ELR (cell line): ENCODE data around the gene SH3D19.
A peak's percentile ranks its signal among the peaks of the same experiment; 100 is the strongest.
"Not testable (repeated sequence)": the region's sequence is repeated elsewhere in the genome, so short reads cannot be mapped to it uniquely, and the experiment has no call there.

Experiments used
- DNase-seq: peaks from one replicate; pipeline ENCODE4 v3.0.0-alpha.2; 2015; ENCODE audit warnings: low read depth

Gene SH3D19

DNA sequence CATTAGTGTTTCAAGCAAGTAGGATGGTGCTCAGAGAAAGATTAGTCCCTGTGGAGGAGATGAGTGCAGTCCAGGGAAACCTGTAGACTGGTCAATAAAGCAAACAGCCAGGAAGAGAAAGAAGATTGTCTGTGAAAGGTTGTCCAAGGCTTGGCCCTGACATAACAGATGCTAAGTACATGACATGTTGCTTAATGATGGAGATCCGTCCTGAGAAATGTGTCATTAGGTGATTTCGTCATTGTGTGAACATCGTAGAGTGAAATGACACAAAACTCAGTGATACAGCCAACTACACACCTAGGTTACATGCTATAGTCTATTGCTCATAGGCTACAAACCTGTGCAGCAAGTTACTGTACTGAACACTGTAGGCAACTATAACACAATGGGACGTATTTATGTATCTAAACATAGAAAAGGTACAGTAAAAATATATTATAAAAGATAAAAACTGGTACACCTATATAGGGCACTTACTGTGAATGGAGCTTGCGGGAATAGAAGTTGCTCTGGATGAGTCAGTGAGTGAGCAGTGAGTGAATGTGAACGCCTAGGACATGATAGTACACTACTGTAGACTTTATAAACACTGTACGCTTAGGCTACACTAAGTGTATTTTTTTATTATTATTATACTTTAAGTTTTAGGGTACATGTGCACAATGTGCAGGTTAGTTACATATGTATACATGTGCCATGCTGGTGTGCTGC is 57.4 kb downstream of the SH3D19 start:
- DNase-seq: no peak

DNA sequence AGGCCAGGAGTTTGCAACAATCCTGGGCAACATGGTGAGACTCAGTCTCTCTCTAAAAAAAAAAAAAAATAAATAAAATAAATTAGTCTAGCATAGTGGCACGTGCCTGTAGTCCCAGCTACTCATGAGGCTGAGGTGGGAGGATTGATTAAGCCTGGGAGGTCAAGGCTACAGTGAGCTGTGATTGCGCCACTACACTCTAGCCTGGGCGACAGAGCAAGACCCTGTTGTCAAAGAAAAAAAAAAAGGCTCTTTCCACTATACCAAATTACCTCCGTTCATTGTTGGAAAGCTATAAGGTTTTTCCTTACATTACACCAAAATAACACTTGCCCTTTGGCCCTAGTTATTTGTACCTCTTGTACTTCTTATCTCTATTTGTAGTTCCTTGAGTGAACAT is 58.3 kb downstream of the SH3D19 start:
- no peak for DNase-seq

- no peak for DNase-seq
These were observed 58.9 kb downstream of the SH3D19 start for GRCh38 chr4:151266497-151266896.

DNA sequence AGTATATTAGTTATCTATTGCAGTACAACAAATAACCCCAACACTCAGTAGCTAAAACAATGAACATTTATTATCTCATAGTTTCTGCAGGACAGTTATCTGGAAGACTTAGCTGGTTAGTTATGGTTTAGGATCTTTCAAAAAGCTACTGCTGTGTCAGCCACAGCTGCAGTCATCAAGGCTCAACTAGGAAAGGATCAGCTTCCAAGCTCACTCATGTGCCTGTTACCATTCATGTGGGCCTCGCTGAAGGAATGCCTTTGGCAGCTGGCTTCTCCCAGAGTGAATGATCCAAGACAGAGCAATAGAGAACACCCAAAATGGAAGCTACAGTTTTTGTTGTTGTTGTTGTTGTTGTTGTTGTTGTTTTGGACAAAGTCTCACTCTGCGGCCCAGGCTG is 62.0 kb downstream of the SH3D19 start:
- DNase-seq: no peak

DNA sequence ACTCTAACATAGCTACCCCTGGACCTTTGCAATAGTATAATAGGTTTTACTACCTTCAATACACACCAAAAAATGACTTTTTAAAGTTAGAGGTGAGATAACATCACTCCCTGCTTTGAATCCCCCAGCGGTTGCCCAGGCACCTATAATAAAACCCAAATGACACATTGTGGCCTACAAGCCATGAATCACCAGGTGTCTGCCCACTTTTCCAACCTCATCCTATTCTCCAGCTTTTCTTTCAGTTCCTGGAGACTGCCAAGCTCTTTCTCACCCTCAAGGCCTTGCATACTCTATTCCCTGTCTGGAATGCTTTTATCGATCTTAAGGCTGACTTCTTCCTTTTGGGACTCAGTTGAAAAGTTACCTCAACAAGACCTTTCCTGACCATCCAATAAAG is 64.9 kb downstream of the SH3D19 start:
- DNase-seq: peak; percentile 61

DNA sequence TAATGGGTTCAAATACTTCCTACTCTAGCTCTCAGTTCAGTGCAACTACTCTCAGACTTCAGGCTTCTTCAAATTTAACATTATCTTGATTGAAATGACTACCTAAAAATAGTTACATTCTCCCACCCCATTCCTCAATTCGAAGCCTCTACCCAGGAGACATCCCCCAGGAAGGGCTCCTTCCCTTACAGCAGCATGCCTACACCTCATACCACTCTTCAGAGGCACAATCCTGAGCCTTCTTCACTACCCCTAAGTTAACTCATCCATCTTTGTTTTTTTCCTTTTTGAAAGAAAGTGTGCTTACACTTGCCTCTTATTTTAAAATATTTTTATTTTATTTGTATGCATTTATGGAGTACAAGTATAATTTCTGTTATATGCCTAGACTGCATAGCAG is 65.7 kb downstream of the SH3D19 start:
- no peak for DNase-seq

DNA sequence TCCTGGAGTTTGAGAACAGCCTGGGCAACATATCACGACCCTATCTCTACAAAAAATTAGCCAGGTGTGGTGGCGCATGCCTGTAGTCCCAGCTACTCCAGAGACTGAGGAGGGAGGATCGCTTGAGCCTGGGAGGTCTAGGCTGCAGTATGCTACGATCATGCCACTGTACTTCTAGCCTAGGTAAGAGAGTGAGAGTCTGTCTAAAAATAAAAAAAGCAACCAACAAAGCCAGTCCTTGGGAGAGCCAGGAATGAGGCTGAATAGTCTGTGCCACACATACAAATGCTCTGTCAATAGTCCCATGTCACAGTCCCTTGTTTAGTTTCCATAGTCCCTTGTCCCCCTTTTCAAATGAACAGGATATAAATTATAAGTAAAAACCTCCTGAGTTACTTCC is 67.7 kb downstream of the SH3D19 start:
- no peak for DNase-seq

DNA sequence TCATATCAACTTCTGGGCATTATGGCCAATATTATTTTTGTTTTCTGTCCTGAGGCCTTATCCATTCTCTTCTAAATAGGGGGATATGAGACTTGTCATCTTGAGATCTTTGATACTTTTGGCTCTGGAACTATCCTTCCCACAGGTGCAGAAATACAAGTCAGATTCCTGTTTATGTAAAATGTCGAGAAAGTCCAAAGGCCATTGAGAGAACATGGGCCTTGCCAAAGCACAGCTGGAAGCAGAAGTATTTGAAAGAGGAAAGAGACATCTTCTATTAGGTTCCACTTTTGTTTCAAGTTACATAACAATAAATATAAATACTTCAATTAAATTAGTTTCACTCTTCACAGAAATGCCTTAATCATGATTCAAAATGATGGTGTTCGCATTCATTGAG is 69.3 kb downstream of the SH3D19 start:
- DNase-seq: no peak

GRCh38 chr4:151255680-151256079 is 69.7 kb downstream of the SH3D19 start:
- not testable (repeated sequence) for DNase-seq

- DNase-seq: not testable (repeated sequence)
These were observed 70.2 kb downstream of the SH3D19 start for GRCh38 chr4:151255226-151255625.

DNA sequence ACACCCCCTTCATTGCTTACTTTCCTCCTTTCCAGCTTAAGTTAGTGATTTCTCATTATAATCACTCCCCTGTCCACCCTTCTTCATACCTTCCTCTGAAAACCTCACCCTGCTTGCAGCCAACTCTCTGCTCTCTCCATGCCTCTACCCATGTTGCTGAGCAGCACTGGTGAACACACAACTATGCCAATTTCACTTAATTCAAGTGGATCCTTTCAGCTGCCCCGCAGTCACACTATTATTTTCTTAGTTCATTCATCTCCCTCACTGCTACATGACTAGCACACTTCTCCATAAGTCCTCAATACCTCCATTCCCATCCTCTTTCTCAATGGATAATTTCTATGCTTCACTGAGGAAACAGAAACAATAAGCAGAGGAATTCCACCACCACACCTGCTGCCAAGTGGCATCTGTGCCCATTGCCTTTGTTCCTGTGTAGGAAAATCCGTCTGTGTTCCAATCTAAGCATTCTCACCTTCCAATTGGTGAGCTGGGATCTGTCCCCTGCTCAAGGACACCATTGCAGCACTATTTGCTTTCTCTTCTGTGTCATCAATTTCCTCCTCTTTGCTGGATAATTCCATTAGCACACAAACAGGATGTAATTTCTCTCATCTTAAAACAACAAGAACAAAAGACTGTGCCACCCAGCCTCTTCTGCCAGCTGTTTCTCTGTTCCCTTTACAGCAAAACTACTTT is 73.7 kb downstream of the SH3D19 start:
- no peak for DNase-seq

DNA sequence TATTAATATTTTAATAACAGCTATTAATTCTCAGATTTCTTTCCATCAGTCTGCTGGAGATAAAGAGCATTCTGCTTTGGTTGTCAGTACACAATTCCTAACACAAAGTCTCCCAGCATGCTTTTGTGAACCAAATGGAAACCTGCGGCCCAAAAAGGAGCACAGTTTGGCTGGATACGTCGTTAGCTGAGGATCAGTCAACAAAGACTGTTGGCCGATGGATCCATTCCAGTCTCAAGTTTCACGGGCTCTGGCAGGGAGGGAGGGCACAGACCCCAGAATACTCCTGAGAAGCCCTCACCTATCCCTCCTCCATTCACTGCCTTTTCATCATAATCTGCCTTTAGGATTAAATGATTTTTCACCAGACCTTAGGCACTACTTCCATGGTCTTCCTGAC is 74.7 kb downstream of the SH3D19 start:
- no peak for DNase-seq

DNA sequence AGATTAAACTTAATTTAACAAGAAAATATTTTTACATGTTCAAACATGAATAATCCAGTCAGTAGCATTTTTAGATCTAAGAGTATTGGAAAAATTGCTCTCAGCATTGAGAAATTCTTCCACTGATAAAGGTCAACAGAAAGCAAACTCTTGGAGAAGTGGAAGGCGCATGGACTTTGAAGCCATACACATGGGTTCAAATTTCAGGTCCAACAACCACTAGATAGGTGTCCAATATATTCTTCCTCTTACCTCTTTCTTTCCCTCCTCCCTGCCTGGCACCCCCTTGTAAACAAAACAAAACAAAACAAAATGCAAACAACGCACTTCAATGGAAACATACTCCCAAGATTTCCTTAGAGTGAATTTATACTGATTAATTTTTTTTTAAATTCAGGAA is 76.9 kb downstream of the SH3D19 start:
- no peak for DNase-seq

- no peak for DNase-seq
These were observed 78.0 kb downstream of the SH3D19 start for GRCh38 chr4:151247395-151247794.

DNA sequence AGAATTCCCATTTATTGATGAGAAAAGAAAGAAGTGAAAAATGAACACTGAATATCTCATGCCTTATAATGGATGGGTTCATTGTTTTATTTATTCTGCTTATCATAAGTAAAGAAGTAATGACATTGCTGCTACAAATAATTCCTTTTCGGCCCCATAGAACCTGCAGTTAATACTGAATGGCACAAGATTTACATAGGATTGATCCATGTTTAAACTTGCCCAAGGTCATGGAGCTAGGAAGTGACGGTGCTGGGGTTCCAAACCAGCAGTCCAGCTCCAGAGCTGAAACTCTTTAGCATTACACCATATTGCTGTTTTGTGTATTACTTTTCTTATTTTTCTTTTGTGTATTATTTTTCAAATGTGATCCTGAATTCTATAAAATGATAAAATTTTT is 78.7 kb downstream of the SH3D19 start:
- no peak for DNase-seq

- DNase-seq: no peak
These were observed 83.1 kb downstream of the SH3D19 start for GRCh38 chr4:151242305-151242704.

- no peak for DNase-seq
These were observed 85.8 kb downstream of the SH3D19 start for GRCh38 chr4:151239608-151240007.

DNA sequence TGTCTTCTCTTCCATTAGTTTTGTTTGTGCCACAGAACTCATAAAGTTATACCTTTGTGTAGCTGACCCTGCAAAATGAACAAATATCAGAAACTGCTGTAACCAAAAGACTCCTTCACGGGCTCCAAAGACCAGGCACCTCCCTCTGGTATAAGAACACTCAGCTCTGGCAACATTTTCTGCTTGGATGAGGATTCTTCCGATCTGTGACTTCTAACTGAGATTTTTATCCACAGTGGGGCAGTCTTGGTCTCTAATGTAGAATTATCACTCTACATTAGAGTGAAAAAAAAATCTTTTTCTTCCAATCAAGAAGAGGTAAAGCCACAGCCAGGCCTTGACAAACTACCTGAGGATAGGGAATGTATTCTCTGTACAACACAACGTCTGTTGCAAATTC is 86.9 kb downstream of the SH3D19 start:
- DNase-seq: peak; percentile 9

- no peak for DNase-seq
These were observed 89.4 kb downstream of the SH3D19 start for GRCh38 chr4:151236036-151236435.

DNA sequence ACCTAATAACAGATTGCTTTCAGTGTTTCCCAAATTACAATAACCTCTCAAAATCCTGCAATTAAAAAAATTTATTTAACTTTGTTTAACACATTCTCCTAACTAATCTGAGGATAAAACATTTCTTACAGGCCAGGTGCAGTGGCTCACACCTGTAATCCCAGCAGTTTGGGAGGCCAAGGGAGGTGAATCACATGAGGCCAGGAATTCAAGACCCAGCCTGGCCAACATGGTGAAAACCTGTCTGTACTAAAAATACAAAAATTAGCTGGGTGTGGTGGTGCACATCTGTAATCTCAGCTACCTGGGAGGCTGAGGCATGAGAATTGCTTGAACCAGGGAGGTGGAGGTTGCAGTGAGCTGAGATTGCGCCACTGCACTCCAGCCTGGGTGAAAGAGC is 90.0 kb downstream of the SH3D19 start:
- not testable (repeated sequence) for DNase-seq

DNA sequence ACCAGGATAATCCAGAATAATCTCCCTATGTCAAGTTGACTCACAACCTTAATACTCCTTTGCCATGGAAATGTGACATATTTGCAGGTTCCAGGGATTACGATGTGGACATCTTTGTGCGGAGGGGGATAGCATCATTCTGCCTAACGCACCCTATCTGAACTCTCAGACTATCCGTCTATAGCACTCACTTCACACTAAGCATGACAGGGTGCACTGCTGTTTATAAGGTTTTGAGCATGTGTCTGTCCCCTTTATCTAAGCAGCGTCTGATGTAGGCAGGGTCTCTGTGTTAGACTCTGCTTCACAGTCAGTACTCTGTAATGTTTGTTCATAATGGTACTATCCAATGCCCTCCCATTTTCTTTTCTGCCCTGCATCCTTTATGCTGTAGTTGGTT is 91.8 kb downstream of the SH3D19 start:
- no peak for DNase-seq

DNA sequence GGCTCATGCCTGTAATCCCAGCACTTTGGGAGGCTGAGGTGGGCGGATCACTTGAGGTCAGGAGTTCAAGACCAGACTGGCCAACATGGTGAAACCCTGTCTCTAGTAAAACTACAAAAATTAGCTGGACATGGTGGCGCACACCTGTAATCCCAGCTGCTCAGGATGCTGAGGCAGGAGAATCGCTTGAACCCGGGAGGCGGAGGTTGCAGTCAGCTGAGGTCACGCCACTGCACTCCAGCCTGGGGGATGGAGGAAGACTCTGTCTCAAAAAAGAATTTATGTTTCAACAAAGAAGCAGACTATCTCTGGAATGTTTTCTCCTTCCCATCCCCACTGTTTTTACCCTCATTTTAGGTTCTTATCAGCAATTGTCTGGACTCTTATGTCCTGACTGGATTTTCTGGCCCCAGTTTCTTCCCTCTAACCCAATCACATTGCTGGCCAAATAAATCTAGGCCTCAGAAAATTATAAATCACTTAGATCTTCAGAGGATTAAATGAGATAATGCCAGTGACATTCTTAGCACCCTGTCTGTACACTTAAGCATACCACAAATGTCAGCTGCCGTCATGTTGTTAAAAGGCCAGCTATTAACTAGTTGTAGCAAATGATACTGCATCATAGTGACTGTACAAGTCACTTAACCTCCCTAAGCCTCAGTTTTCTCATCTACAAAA is 93.3 kb downstream of the SH3D19 start:
- no peak for DNase-seq
